Nephron (organoid): ENCODE data around the gene LIPC.

Experiments
- H3K27ac Mint-ChIP-seq, 3 experiments: 2 replicates each; pipeline ENCODE4 v1.8.0; 2020; ENCODE audit warnings: mixed read lengths in 3 of 3, mild to moderate bottlenecking in 2 of 3, moderate library complexity in 1 of 3
- H3K27me3 Mint-ChIP-seq: 2 replicates; pipeline ENCODE4 v1.8.0; 2021; ENCODE audit warnings: low read depth, mild to moderate bottlenecking, moderate library complexity, mixed read lengths
- H3K36me3 Mint-ChIP-seq: 2 replicates; pipeline ENCODE4 v1.8.0; 2020; ENCODE audit warnings: low read depth, mixed read lengths
- H3K4me1 Mint-ChIP-seq: 2 replicates; pipeline ENCODE4 v1.8.0; 2020; ENCODE audit warnings: mixed read lengths
- H3K4me3 Mint-ChIP-seq, 3 experiments: 2 replicates each; pipeline ENCODE4 v1.8.0; 2020; ENCODE audit warnings: mild to moderate bottlenecking in 3 of 3, mixed read lengths in 3 of 3, moderate library complexity in 2 of 3
- H3K9me3 Mint-ChIP-seq: 2 replicates; pipeline ENCODE4 v1.8.0; 2020; ENCODE audit warnings: mixed read lengths
- CTCF ChIP-seq, 3 experiments: fragments of 200-600 bp; sonication (generic); IDR thresholded peaks; one replicate each; pipeline ENCODE4 v1.5.0; 2021; ENCODE audit warnings: antibody characterized with exemption in 3 of 3; ENCODE audit not compliant: unreplicated experiment in 3 of 3

Gene LIPC

GRCh38 chr15:58585693-58586443, 154.1 kb downstream of the LIPC start:
- Mint-ChIP-seq H3K27me3 (no peaks in the 10 kb centered on the region), H3K9me3 (peaks cover 22% of the 10 kb centered on the region), H3K36me3 (peaks cover 5% of the 10 kb centered on the region), H3K4me3 (no peak overlapping the region), H3K27ac (peak overlapping the region; percentile 28 to 94 (median 55)), H3K4me1 (peaks cover 9% of the 10 kb centered on the region)
- no peak for TF ChIP-seq CTCF (IDR thresholded peaks at IDR 0.05; ENCODE audit: unreplicated experiment in 3 of 3)

DNA sequence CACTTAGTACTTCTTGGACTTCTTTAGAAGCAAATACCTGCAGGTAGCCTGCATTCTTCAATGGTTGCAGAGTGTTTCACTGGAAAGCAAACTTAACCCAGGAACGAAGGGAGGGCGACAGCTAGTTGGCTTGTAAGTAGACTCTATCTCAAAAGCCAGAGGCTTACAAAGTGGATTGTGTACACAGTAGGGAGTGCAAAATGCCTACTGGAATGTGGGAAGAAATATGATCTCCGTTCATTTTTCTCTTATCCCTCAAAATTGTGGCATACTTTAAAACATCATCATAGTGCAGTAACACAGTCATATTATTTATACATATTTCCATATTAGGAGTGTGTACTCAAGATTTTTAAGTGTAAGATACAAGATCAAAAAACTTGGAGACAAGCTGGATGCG, 155.7 kb downstream of the LIPC start:
- no peak overlapping the region for H3K4me3 Mint-ChIP-seq

GRCh38 chr15:58588096-58588495, 156.3 kb downstream of the LIPC start:
- no peak for TF ChIP-seq CTCF (IDR thresholded peaks at IDR 0.05; ENCODE audit: unreplicated experiment in 3 of 3)
- Mint-ChIP-seq H3K27me3 (no peaks in the 10 kb centered on the region), H3K9me3 (peaks cover 14% of the 10 kb centered on the region), H3K27ac (no peak overlapping the region), H3K4me3 (no peak overlapping the region), H3K4me1 (peaks cover 12% of the 10 kb centered on the region), H3K36me3 (peaks cover 11% of the 10 kb centered on the region)

More for the DNA sequence above, 155.7 kb downstream of the LIPC start:
- TF ChIP-seq CTCF (IDR thresholded peaks at IDR 0.05; ENCODE audit: unreplicated experiment in 3 of 3): no peak
- Mint-ChIP-seq H3K9me3 (peaks cover 18% of the 10 kb centered on the region), H3K27me3 (no peaks in the 10 kb centered on the region), H3K36me3 (peaks cover 11% of the 10 kb centered on the region), H3K4me1 (peaks cover 12% of the 10 kb centered on the region), H3K27ac (no peak overlapping the region)

DNA sequence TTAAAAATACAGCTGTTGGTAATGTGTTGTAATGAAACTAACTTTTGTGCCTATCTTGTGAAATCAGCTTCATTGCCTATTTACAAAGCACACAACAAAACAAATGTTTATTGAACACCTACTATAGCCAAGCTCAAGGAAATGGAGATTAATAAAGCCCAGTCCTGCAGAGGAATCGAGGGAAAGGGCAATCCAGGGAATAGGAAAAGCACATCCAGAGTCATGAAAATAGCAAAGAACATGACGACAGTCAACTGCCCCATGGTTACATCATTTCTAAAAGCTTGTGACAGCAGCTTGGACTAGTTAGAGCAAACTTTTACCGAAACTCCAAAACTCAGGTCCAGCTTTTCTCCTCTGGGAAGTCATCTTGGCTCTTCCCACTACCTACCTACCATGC, 157.3 kb downstream of the LIPC start:
- H3K4me1 Mint-ChIP-seq: peaks cover 12% of the 10 kb centered on the region
- H3K27me3 Mint-ChIP-seq: no peaks in the 10 kb centered on the region
- H3K9me3 Mint-ChIP-seq: peaks cover 7% of the 10 kb centered on the region
- no peak for TF ChIP-seq CTCF (IDR thresholded peaks at IDR 0.05; ENCODE audit: unreplicated experiment in 3 of 3)
- peaks cover 19% of the 10 kb centered on the region for H3K36me3 Mint-ChIP-seq
- no peak overlapping the region for H3K4me3 Mint-ChIP-seq
- H3K27ac Mint-ChIP-seq: no peak overlapping the region

DNA sequence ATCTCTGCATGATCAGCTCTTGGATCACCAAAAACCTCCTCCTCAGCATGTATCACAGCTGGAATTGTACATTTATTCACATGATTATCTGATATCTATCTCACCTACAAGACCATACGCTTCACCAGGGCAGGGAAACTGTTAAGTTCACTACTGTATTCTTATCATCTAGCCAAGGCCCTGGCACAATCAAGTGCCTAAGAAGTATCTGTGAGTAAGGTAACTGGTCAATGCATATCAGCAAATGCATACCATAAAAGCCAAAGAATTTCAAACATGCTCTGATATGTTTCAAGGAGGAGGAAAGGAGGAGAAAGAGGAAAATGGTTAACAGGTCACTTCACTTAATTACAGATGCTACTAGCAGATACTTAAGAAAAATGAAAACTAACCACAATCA, 158.4 kb downstream of the LIPC start:
- no peak overlapping the region for H3K27ac Mint-ChIP-seq
- no peak for TF ChIP-seq CTCF (IDR thresholded peaks at IDR 0.05; ENCODE audit: unreplicated experiment in 3 of 3)
- no peaks in the 10 kb centered on the region for H3K27me3 Mint-ChIP-seq
- peaks cover 12% of the 10 kb centered on the region for H3K4me1 Mint-ChIP-seq
- H3K4me3 Mint-ChIP-seq: no peak overlapping the region
- H3K36me3 Mint-ChIP-seq: peaks cover 17% of the 10 kb centered on the region
- no peaks in the 10 kb centered on the region for H3K9me3 Mint-ChIP-seq

DNA sequence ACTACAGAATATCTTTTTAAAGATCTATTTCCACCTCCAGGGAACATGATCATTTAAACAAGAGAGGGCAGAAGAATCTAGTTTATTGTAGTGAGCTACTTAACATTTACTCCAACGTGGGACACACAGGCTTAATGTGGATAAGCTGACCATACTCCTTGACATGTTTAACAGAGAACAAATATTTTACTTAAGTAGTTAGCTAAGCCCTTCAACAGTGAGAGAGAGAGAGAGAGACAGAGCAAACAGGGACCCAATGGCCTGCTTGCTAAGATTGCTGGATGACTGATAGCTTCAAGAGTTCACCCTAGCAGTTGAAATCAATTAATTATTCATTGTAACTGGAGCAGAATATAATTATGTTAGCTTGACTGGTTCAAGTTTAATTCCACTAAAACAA, 159.1 kb downstream of the LIPC start:
- TF ChIP-seq CTCF (IDR thresholded peaks at IDR 0.05; ENCODE audit: unreplicated experiment in 3 of 3): no peak
- H3K4me1 Mint-ChIP-seq: peaks cover 11% of the 10 kb centered on the region
- H3K4me3 Mint-ChIP-seq: no peak overlapping the region
- peak overlapping the region in 2 of 3 experiments; percentile 15 to 27 for H3K27ac Mint-ChIP-seq
- no peaks in the 10 kb centered on the region for H3K27me3 Mint-ChIP-seq
- H3K9me3 Mint-ChIP-seq: no peaks in the 10 kb centered on the region
- H3K36me3 Mint-ChIP-seq: peaks cover 21% of the 10 kb centered on the region
